ENCODE measurements around the gene DEXI.

The DEXI gene

GRCh38 chr16:10936272-10936984 lies 5.8 kb downstream of the DEXI start:
- H3K9me3 ChIP-seq (ENCODE audit: control insufficient read depth, low read length): no peaks in the 10 kb centered on the region
- H3K4me1 ChIP-seq (ENCODE audit: control insufficient read depth, insufficient read depth, low read length, poor library complexity, severe bottlenecking): peaks cover 47% of the 10 kb centered on the region
- DNase-seq: no peak
- no peaks in the 10 kb centered on the region for H3K27me3 ChIP-seq (replicated peaks; ENCODE audit: control insufficient read depth, insufficient read depth, low read length, poor library complexity, severe bottlenecking)
- no peak overlapping the region for H3K4me3 ChIP-seq (ENCODE audit: insufficient read depth, low read depth, low read length, poor library complexity, severe bottlenecking)
- peaks cover 18% of the 10 kb centered on the region for H3K36me3 ChIP-seq (ENCODE audit: control insufficient read depth, insufficient read depth, low read length)
- no peak overlapping the region for H3K27ac ChIP-seq (ENCODE audit: insufficient read depth, low read length, poor library complexity, severe bottlenecking)

- no peak for DNase-seq
- H3K9me3 ChIP-seq (ENCODE audit: control insufficient read depth, low read length): no peaks in the 10 kb centered on the region
- no peaks in the 10 kb centered on the region for H3K27me3 ChIP-seq (replicated peaks; ENCODE audit: control insufficient read depth, insufficient read depth, low read length, poor library complexity, severe bottlenecking)
- H3K4me3 ChIP-seq (ENCODE audit: insufficient read depth, low read depth, low read length, poor library complexity, severe bottlenecking): no peak overlapping the region
- peaks cover 23% of the 10 kb centered on the region for H3K36me3 ChIP-seq (ENCODE audit: control insufficient read depth, insufficient read depth, low read length)
- H3K27ac ChIP-seq (ENCODE audit: insufficient read depth, low read length, poor library complexity, severe bottlenecking): no peak overlapping the region
- peaks cover 37% of the 10 kb centered on the region for H3K4me1 ChIP-seq (ENCODE audit: control insufficient read depth, insufficient read depth, low read length, poor library complexity, severe bottlenecking)
These were observed 6.9 kb downstream of the DEXI start for GRCh38 chr16:10935226-10935915.

GRCh38 chr16:10934325-10935107 lies 7.8 kb downstream of the DEXI start:
- DNase-seq: no peak
- H3K27me3 ChIP-seq (replicated peaks; ENCODE audit: control insufficient read depth, insufficient read depth, low read length, poor library complexity, severe bottlenecking): no peaks in the 10 kb centered on the region
- no peak overlapping the region for H3K27ac ChIP-seq (ENCODE audit: insufficient read depth, low read length, poor library complexity, severe bottlenecking)
- peaks cover 29% of the 10 kb centered on the region for H3K4me1 ChIP-seq (ENCODE audit: control insufficient read depth, insufficient read depth, low read length, poor library complexity, severe bottlenecking)
- H3K9me3 ChIP-seq (ENCODE audit: control insufficient read depth, low read length): no peaks in the 10 kb centered on the region
- H3K4me3 ChIP-seq (ENCODE audit: insufficient read depth, low read depth, low read length, poor library complexity, severe bottlenecking): no peak overlapping the region
- peaks cover 28% of the 10 kb centered on the region for H3K36me3 ChIP-seq (ENCODE audit: control insufficient read depth, insufficient read depth, low read length)

- Histone ChIP-seq H3K36me3 (ENCODE audit: control insufficient read depth, insufficient read depth, low read length) (peaks cover 32% of the 10 kb centered on the region), H3K9me3 (ENCODE audit: control insufficient read depth, low read length) (no peaks in the 10 kb centered on the region), H3K27me3 (replicated peaks; ENCODE audit: control insufficient read depth, insufficient read depth, low read length, poor library complexity, severe bottlenecking) (no peaks in the 10 kb centered on the region), H3K27ac (ENCODE audit: insufficient read depth, low read length, poor library complexity, severe bottlenecking) (no peak overlapping the region), H3K4me1 (ENCODE audit: control insufficient read depth, insufficient read depth, low read length, poor library complexity, severe bottlenecking) (peaks cover 24% of the 10 kb centered on the region), H3K4me3 (ENCODE audit: insufficient read depth, low read depth, low read length, poor library complexity, severe bottlenecking) (no peak overlapping the region)
- no peak for DNase-seq
These were observed 8.4 kb downstream of the DEXI start for GRCh38 chr16:10933865-10934264.

- H3K36me3 ChIP-seq (ENCODE audit: control insufficient read depth, insufficient read depth, low read length): peaks cover 32% of the 10 kb centered on the region
- DNase-seq: no peak
- H3K4me1 ChIP-seq (ENCODE audit: control insufficient read depth, insufficient read depth, low read length, poor library complexity, severe bottlenecking): peaks cover 17% of the 10 kb centered on the region
- no peak overlapping the region for H3K27ac ChIP-seq (ENCODE audit: insufficient read depth, low read length, poor library complexity, severe bottlenecking)
- no peaks in the 10 kb centered on the region for H3K9me3 ChIP-seq (ENCODE audit: control insufficient read depth, low read length)
- H3K4me3 ChIP-seq (ENCODE audit: insufficient read depth, low read depth, low read length, poor library complexity, severe bottlenecking): no peak overlapping the region
- H3K27me3 ChIP-seq (replicated peaks; ENCODE audit: control insufficient read depth, insufficient read depth, low read length, poor library complexity, severe bottlenecking): no peaks in the 10 kb centered on the region
These were observed 9.1 kb downstream of the DEXI start for GRCh38 chr16:10932959-10933710.

GRCh38 chr16:10931977-10932632 lies 10.2 kb downstream of the DEXI start:
- no peaks in the 10 kb centered on the region for H3K9me3 ChIP-seq (ENCODE audit: control insufficient read depth, low read length)
- peaks cover 7% of the 10 kb centered on the region for H3K4me1 ChIP-seq (ENCODE audit: control insufficient read depth, insufficient read depth, low read length, poor library complexity, severe bottlenecking)
- no peaks in the 10 kb centered on the region for H3K27me3 ChIP-seq (replicated peaks; ENCODE audit: control insufficient read depth, insufficient read depth, low read length, poor library complexity, severe bottlenecking)
- peaks cover 38% of the 10 kb centered on the region for H3K36me3 ChIP-seq (ENCODE audit: control insufficient read depth, insufficient read depth, low read length)
- no peak for DNase-seq
- H3K4me3 ChIP-seq (ENCODE audit: insufficient read depth, low read depth, low read length, poor library complexity, severe bottlenecking): no peak overlapping the region
- no peak overlapping the region for H3K27ac ChIP-seq (ENCODE audit: insufficient read depth, low read length, poor library complexity, severe bottlenecking)

GRCh38 chr16:10931134-10931533 lies 11.1 kb downstream of the DEXI start:
- Histone ChIP-seq H3K9me3 (ENCODE audit: control insufficient read depth, low read length) (no peaks in the 10 kb centered on the region), H3K36me3 (ENCODE audit: control insufficient read depth, insufficient read depth, low read length) (peaks cover 45% of the 10 kb centered on the region), H3K4me1 (ENCODE audit: control insufficient read depth, insufficient read depth, low read length, poor library complexity, severe bottlenecking) (peaks cover 3% of the 10 kb centered on the region), H3K4me3 (ENCODE audit: insufficient read depth, low read depth, low read length, poor library complexity, severe bottlenecking) (no peak overlapping the region), H3K27ac (ENCODE audit: insufficient read depth, low read length, poor library complexity, severe bottlenecking) (no peak overlapping the region), H3K27me3 (replicated peaks; ENCODE audit: control insufficient read depth, insufficient read depth, low read length, poor library complexity, severe bottlenecking) (no peaks in the 10 kb centered on the region)
- no peak for DNase-seq

DNA sequence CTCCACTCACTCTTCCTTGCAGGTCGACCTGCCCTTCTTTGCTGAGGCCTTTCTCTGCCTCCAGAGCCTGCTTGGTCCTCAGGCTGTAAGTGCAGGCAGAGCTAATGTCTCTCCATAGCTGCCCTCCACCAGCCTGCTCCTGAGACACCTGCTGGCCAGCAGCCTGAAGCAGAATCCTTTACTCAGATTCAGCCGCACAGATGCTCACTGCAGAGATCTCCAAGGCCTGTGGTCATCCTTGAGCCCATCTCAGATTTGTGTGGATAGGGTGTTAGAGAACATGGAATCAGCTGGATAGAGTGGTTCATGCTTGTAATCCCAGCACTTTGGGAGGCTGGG lies 11.5 kb downstream of the DEXI start:
- Histone ChIP-seq H3K4me1 (ENCODE audit: control insufficient read depth, insufficient read depth, low read length, poor library complexity, severe bottlenecking) (peaks cover 3% of the 10 kb centered on the region), H3K36me3 (ENCODE audit: control insufficient read depth, insufficient read depth, low read length) (peaks cover 48% of the 10 kb centered on the region), H3K27ac (ENCODE audit: insufficient read depth, low read length, poor library complexity, severe bottlenecking) (no peak overlapping the region), H3K9me3 (ENCODE audit: control insufficient read depth, low read length) (no peaks in the 10 kb centered on the region), H3K4me3 (ENCODE audit: insufficient read depth, low read depth, low read length, poor library complexity, severe bottlenecking) (no peak overlapping the region), H3K27me3 (replicated peaks; ENCODE audit: control insufficient read depth, insufficient read depth, low read length, poor library complexity, severe bottlenecking) (no peaks in the 10 kb centered on the region)
- DNase-seq: no peak

DNA sequence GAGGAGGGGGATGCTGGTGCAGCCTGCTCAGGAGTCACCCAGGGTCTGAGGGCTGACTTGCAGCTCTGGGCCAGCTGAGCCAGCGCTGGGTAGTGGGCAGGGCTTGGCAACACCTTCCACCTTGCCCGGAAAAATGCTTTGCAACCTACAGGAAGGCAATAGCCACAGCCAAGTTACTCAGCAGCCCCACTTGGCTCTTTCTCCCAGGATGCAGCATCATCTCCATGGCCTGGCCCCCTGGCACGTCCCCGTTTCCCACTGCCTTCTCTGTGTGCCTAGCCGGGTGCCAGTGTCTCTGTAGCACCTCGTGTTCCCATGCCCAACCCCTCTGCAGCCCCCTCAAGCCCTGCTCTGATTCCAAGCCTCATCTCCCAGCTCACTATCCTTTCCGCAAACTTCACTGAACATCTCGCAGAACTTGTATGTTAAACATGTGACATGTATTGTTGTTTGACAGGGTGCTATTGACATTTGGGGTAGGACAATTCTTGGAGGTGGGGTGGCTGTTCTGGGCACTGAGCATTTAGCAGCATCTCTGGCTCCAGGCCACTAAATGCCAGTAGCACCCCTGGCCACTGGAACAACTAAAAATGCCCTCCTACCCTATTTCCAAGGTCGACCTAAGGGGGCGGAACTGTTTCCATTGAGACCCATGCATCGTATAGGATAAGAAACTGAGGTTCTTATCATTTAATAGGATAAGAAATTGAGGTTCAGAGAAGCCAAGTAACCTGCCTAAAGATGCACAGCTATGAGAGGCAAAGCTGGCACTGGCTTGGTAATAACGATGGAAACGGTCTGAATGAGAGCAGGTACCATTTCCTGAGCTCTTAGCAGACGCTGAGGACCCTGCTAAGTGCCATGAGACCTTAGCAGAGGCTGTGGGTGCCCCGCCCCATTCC lies 12.2 kb downstream of the DEXI start:
- peaks cover 48% of the 10 kb centered on the region for H3K36me3 ChIP-seq (ENCODE audit: control insufficient read depth, insufficient read depth, low read length)

More for the DNA sequence above, 12.2 kb downstream of the DEXI start:
- DNase-seq: no peak
- H3K27ac ChIP-seq (ENCODE audit: insufficient read depth, low read length, poor library complexity, severe bottlenecking): no peak overlapping the region
- no peaks in the 10 kb centered on the region for H3K9me3 ChIP-seq (ENCODE audit: control insufficient read depth, low read length)
- peaks cover 3% of the 10 kb centered on the region for H3K4me1 ChIP-seq (ENCODE audit: control insufficient read depth, insufficient read depth, low read length, poor library complexity, severe bottlenecking)
- H3K4me3 ChIP-seq (ENCODE audit: insufficient read depth, low read depth, low read length, poor library complexity, severe bottlenecking): no peak overlapping the region
- H3K27me3 ChIP-seq (replicated peaks; ENCODE audit: control insufficient read depth, insufficient read depth, low read length, poor library complexity, severe bottlenecking): no peaks in the 10 kb centered on the region
